NCI-H146 treated with DMSO at 0.1 percent for 48 hours (cell line): ENCODE results near the gene KIAA1586.
"Not testable (repeated sequence)": the region's sequence is repeated elsewhere in the genome, so short reads cannot be mapped to it uniquely, and the experiment has no call there.

ENCODE experiments used
- DNase-seq: peaks from one replicate; lab custom pipeline; 2025; ENCODE audit not compliant: unreplicated experiment; lab: John Stamatoyannopoulos, UW

Gene KIAA1586, protein sequence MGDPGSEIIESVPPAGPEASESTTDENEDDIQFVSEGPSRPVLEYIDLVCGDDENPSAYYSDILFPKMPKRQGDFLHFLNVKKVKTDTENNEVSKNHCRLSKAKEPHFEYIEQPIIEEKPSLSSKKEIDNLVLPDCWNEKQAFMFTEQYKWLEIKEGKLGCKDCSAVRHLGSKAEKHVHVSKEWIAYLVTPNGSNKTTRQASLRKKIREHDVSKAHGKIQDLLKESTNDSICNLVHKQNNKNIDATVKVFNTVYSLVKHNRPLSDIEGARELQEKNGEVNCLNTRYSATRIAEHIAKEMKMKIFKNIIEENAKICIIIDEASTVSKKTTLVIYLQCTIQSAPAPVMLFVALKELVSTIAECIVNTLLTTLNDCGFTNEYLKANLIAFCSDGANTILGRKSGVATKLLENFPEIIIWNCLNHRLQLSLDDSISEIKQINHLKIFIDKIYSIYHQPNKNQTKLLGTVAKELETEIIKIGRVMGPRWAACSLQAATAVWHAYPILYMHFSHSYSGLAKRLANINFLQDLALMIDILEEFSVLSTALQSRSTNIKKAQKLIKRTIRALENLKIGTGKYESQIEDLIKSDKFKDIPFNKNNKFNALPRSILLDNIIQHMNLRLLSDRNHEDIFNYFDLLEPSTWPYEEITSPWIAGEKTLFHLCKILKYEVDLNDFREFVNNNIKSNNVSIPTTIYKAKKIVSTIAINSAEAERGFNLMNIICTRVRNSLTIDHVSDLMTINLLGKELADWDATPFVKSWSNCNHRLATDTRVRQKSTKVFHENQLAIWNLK

DNA sequence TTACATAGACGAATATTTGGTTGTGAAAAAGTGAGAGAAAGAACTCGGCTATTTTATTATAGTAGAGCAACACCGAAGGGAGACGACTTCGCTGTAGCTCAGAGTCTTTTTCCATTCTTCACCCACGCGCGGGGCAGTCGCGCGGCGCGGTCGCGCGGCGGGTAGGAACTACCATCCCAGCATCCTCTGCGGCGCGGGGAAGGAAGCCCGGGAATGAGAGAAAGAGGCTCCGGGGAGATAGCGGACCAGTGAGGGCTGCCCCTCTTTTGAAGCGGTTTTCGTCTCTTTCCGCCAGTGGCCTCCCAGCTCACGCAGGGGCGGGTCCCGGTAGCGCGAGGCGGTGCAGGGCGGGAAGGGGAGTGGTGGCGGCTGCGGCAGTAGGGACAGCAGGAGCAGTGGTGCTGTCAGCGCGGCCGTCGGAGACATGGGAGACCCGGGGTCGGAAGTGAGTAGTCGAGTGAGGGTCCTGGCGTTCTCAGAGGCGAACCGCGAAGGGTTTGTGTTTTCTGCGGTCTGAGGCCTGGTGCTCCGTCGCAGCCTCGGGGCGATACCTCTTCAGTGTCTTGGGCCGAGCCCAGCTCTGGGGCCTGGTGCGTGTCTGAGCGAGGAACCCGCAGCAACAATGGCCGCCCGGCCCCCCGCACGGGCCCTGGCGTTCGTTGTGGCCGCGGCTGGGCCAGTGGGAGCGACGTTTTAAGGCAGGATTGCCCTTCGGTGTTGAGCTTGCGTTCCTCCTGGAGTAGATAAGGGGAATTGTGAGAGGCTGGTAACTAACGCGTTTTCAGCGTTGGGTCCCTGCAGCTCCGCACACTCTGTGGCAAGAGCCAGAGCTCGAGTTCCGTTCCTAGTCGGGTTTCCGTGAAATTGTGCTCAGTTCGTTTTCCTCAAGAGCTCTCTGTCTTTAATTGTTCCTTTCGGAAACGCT lies at the start of gene KIAA1586:
Gene KIAA1586 (plus strand): TSS at position 362 of the 925 bp plus-strand sequence. CDS start 63 bp downstream, at position 425.
- DNase-seq: peak; percentile 91

DNA sequence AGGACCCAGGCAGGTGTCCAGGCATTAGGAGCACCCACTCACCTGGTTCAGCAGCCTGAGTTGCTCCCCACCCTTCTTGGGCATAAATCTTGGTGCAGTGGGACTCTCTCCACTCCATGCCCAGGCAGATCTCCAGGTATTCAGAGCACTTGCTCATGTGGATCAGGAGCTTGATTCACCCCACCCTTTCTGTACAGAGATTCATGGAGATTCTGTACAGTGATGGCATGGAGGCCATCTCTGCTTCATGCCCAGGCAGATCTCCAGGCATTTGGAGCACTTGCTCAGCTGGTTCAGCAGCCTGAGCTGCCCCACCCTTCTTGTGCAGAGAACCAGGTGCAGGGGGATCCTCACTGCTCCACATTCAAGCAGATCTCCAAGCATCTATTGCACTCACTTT lies 47.4 kb upstream of the KIAA1586 start:
- DNase-seq: no peak

DNA sequence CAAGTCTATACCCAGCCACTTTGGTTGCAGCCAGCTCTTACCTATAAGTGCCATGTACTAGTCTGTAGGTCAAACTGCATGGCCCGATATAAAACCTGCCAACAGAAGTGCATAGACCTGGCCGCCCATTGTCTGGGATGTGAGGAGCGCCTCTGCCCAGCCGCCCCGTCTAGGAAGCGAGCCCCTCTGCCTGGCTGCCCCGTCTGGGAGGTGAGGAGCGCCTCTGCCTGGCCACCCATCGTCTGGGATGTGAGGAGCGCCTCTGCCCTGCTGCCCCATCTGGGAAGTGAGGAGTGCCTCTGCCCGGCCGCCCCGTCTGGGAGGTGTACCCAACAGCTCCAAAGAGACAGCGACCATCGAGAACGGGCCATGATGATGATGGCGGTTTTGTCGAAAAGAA lies 46.7 kb upstream of the KIAA1586 start:
- DNase-seq: not testable (repeated sequence)

DNA sequence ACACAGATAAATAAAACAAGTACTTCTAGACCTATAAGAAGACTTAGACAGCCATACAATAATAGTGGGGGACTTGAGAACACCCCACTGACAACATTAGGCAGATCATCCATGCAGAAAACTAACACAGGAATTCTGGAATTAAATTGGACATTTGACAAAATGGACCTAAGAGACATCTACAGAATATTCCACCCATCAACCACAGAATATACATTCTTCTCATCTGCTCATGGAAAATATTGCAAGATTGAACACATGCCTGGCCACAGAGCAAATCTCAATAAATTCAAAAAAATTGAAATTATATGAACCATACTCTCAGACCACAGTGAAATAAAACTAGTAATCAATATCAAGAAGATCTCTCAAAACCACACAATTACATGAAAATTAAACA lies 44.3 kb upstream of the KIAA1586 start:
- no peak for DNase-seq

DNA sequence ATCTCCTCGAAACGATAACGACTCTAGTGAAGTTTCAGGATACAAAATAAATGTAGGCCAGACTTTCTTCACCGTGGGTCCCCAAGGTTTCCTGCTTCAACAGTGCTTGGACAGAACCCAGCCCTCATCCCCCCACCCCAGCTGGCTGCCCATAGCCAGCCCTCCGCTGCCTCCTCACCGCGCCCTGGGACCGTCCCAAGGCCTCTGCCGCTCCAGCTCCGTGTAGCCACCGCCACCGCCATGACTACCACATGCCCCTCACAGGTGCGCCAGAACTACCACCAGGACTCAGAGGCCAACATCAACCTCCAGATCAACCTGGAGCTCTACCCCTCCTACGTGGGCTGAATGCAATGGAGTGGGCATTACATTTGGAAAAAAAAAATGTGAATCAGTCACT lies 42.2 kb upstream of the KIAA1586 start:
- no peak for DNase-seq

DNA sequence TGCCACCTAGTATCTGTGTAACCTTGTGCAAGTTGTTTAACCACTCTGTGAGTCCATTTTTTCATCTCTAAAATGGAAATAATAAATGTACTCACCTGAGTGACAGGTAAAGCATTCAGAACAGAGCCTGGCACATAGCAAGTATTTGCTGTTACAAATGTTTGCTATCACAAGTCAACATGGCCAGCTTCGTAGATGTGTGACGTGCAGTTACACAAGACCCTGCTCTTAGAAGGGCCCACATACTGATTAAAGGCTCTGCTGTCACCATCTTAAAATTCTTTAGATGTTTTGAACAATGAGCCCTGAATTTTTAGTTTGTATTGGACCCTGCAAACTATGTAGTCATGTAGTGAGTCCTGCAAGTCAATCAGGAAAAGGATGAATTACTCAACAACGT lies 40.4 kb upstream of the KIAA1586 start:
- DNase-seq: no peak

DNA sequence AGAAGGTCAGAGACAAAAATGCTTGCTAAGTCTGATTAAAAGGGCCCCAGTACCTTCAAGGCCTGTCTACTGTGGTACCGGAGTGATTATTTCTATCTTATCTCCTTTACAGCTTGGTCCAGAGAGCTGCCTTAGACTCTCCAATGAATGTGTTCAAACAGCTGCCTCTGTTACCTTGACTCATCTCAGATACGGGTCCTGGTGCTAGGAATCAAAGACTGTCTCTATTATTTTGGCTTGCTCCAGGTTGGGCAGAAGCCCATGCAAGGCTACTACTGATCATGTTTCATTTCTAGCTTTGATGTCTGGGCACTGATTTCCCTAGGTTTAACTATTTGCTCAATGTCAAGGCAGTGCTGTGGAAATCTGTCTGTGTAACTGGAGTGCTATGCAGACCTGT lies 38.4 kb upstream of the KIAA1586 start:
- DNase-seq: not testable (repeated sequence)

DNA sequence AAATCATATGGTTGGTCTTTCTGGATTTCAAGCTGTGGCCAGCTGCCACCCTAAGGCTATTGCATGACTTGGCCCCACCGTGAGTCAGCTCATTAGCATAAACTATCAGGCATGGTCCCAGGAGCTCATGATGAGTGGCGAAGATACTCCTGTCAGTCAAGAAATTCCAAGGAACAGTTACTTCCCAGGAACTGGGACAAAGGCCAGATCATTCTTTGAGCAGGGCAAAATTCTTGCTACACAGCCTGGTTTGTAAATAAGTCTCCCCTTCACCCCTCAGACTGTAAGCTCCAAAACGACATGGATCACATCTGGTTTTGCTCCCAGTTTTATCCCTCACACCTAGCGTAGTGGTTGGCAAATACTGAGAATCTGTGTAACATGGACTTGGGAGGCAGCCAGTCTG lies 33.0 kb upstream of the KIAA1586 start:
- DNase-seq: no peak

DNA sequence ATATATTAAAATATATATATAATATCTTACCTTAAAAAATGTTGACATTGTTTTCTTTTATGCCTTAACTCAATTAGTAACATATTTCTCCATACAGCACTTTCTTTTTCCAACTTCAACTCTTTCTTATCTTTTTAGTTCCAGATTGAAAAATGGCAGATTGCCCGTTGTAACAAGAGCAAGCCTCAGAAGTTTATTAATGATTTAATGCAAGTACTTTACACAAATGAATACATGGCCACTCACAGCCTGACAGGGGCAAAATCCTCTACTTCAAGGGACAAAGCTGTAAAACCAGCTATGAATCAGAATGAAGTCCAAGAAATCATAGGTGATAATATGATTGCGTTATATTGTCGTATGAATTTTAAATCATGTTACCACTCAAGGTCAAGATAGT lies 29.4 kb upstream of the KIAA1586 start:
- DNase-seq: no peak

DNA sequence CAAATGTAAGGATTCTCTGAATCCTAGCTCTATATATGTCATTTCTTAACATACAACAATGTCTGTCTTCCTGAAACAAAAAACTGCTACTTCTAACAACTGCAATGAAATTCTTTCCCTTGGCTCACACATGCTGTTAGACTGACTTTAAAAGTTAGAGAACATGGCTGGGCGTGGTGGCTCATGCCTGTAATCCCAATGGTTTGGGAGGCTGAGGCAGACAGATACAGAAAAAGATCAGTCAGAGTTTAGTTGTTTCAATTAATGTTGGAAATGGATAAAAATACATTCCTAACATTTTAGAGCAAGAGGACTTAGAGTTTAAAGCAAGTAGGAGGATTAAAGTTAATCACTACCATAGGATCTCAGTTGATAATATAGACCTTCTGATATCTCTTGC lies 28.7 kb upstream of the KIAA1586 start:
- DNase-seq: no peak

DNA sequence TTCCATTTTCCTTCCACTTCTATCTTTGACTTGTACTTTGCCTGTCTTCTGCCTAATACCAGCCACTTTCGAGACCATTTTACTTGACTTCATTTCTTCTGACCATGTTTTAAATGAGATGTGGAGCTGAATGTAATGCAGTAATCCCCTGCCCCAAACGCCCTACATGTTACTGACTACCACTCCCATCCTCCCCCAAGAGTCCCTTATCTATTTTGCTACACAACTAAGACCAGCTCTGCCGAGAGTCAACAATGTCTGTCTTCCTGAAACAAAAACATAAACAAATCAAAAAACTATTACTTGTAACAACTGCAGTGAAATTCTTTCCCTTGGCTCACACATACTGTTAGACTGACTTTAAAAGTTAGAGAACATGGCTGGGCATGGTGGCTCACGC lies 27.1 kb upstream of the KIAA1586 start:
- no peak for DNase-seq

DNA sequence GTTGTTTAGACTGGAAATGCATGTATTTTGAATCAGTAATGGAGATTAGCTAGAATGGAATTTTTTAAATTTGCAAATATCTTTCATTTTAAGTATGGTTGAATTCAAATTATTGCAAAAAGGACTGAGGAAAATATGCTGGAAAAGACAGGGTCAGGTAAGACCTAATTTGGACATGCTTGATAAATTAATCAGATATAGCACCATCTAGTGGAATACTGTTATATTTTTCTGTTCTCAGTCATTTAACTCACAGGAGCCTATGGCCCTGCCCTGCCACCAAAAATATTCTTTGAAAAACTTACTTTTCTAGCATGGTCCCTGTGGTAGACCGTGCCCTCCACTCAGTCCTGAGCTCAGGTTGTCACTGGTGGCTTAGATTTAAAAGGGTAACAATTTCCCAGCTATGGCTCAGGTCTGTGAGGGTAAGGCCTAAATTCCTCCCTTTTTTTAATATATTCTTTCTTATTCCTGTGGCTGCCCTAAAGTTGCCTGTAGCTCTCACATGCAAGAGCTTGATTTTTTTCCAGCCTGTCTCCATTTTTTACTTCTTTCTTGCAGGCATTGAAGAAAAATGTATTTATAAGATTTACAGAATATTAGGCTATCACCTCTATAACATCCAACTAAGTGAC lies 25.3 kb upstream of the KIAA1586 start:
- peak; percentile 31 for DNase-seq

DNA sequence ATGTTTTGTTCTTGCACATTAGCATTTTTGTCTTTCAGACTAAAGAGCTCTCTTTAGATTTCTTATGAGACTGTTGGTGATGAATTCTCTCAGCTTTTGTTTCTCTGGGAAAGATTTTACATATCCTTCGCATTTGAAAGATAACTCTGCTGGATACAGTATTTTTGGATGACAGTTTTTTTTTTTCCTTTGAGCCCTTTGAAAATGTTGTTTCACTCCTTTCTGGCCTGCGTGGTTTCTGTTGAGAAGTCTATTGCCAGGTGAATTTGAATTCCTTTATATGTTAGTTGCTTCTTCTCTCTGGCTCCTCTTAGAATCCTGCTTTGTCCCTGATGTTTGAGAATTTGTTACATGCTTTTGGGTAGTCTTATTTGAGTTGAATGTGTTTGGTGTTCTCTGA lies 22.2 kb upstream of the KIAA1586 start:
- DNase-seq: no peak

DNA sequence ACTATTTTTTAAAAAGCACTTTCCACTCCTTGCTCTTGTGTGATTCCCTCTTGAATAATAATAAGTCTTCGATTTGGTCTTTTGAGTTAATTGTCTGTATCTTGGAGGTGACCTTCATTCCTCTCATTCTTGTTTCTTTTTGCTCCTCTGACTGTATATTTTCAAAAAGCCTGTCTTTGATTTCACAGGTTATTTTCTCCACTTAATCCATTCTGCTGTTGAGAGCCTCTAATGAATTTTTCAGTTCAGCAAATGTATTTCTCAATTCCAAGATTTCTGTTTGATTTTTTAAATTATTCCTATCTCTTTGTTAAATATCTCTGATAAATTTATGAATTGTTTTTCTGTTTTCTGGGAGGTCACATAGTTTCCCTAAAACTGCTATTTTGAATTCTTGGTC lies 21.7 kb upstream of the KIAA1586 start:
- no peak for DNase-seq

DNA sequence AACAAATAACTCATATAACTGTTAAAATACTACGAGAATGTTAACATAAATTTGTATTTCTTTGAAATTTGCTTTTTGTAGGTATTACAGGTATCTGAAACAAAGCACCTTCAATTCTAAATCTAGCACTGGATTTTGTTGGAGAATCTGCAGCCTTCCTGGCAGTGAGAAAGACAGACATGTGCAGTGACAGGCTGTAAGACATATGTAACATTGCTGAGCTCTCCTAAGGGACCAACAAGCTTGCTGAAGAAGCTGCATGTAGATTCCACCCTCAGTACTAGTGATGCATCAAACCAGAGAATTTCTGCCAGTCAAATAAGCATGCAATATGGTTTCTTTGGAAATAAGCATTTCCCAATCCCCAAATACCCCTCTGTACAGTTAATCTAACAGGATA lies 20.5 kb upstream of the KIAA1586 start:
- DNase-seq: no peak

DNA sequence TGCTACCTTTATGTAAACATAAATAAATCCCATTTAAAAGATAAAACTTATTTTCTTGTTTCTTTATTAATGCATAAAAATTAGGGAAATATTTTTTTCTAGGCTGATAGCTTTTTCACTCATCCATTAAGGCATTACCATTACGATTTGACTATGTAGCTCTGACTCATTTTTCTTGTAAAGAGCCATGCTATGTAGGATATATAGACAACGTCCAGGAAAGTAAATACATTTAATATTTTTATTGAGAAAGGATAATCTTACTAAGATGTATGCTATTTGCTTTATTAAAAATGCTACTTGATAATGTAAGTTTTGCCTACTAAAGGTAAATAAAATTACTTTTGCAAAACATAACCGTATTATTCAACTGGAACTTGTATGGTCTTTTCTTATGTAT lies 19.2 kb upstream of the KIAA1586 start:
- no peak for DNase-seq

DNA sequence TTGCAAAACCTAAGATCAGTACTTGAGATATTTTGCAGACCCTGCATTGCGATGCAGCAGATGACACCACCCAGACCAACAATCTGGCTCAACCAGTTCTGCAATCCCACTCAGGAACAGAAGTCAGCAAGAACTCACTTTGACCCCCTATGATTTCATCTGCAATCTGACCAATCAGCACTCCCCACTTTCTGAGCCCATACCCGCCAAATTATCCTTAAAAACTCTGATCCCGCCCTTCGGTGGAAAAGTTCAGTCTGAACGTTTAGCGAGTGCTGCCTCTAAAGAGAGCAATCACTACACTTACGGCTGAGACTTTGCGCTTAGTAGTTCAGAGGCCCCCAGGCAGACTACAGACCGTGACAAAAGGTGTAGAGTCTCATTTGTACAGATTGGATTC lies 17.3 kb upstream of the KIAA1586 start:
- DNase-seq: no peak

DNA sequence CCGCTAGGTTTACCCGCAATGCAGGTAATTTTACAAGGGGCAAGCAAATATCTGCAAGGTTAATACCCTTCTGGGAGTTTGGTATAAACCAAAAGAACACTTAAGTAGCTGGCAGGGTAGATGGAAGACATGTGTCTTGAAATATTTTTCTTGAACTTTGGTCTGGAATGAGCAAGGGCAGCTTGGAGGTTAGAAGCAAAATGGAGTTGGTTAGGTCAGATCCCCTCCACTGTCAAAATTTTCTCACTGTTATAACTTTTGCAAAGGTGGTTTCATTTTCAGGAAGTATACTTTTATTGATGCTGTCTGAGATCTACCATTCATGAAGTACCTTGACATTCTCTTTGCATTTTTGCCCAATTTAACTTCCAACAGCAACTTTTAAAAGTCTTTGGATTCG lies 13.3 kb upstream of the KIAA1586 start:
- no peak for DNase-seq

DNA sequence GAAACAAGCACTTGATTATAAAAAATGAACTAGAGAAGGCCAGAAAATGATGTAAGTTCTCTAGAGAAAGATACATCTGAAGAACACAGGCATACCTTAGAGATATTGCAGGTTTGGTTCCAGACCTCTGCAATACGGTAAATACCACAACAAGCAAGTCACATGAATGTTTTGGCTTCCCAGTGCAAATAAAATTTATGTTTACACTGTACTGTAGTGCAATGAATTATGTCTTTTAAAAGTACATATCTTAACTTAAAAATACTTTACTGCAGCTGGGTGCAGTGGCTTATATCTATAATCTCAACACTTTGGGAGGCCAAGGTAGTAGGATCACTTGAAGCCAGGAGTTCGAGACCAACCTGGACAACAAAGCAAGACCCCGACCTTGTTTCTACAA lies 10.9 kb upstream of the KIAA1586 start:
- DNase-seq: no peak

DNA sequence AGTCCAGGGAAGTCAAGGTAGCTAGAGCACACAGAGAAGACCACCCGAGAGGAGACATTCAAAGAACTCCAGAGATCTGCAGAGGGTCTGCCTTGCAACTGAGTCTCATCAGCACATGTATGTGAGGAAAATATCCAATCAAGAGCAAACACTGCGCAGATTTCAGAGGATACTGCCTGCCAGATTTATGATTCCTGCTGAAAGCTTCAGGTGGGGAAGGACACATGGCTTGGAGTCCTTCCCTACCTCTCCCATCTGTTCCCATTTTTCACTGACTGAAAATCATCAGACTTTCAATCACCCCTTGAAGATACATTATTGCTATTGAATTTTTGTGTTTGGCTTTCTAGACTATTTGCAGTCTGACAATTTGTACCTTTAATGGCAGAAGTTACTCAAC lies 7.6 kb upstream of the KIAA1586 start:
- no peak for DNase-seq

DNA sequence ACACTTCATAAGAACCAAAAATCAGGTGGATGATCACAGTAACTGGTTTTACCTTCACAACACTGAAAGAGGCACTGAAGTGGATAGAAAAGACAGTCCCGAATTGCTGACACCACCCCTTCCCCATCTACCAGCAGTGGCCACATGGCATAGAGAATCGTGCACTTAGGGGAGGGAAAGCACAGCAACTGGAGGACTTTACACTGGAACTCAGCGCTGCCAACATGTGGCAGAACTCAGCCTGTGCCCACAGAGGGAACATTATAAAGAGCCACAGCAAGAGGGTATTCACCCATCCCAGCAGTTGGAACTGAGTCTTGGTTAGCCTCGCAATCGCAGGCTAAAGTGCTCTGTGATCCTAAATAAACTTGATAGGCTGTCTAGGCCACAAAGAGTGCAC lies 6.5 kb upstream of the KIAA1586 start:
- DNase-seq: no peak
